Lower leg skin (tissue), 4 donors: ENCODE data around the gene ORM2. TPM values are rescaled to one million over a fixed set of nuclear protein-coding genes. Genes with fewer than 3 reads are reported as not detected.
A peak's percentile ranks its signal among the peaks of the same experiment; 100 is the strongest.

Source experiments
- DNase-seq, 2 donors: peaks; one replicate each; pipeline ENCODE4 v3.0.0-alpha.2; 2019; ENCODE audit warnings: low spot score in 2 of 2
- H3K4me3 ChIP-seq: fragments of 200-600 bp; sonication (generic); 2 replicates; pipeline ENCODE4 v1.5.1; 2017; ENCODE audit warnings: mild to moderate bottlenecking, low read depth; ENCODE audit not compliant: poor library complexity, severe bottlenecking
- POLR2A ChIP-seq, 2 donors: fragments of 450-650 bp; IDR thresholded peaks; one replicate each; pipeline ENCODE4 v1.6.1; 2016 to 2017; ENCODE audit warnings: antibody characterized with exemption in 2 of 2, mild to moderate bottlenecking in 1 of 2, moderate library complexity in 1 of 2
- WGBS, 2 donors: methylation state at CpG; one replicate each; pipeline ENCODE4 v1.1.5; 2018; 5-methylcytosine and 5-hydroxymethylcytosine counted together
- intact Hi-C: fragments of 100-400 bp; cut with DNase I; formaldehyde crosslinking; loops from one replicate; pipeline ENCODE4 v1.15.0; 2023; ENCODE audit warnings: low total_unique reads
- total RNA-seq, 4 donors: library from RNA; depleted of rRNA; stranded (reverse); fragments of >200 nt; gene quantifications; one replicate each; pipeline ENCODE4 v1.1.0, GENCODE V29; 2016
- TF ChIP-seq, protein P1 (sequence below), 3 donors: fragments of 450-650 bp; IDR thresholded peaks; one replicate each; pipeline ENCODE4 v1.5.1; 2016; ENCODE audit warnings: antibody characterized with exemption in 3 of 3, mild to moderate bottlenecking in 3 of 3, moderate library complexity in 2 of 3

ORM2 gene
- total RNA-seq, 4 donors from 2014 or later = not detected

DNA sequence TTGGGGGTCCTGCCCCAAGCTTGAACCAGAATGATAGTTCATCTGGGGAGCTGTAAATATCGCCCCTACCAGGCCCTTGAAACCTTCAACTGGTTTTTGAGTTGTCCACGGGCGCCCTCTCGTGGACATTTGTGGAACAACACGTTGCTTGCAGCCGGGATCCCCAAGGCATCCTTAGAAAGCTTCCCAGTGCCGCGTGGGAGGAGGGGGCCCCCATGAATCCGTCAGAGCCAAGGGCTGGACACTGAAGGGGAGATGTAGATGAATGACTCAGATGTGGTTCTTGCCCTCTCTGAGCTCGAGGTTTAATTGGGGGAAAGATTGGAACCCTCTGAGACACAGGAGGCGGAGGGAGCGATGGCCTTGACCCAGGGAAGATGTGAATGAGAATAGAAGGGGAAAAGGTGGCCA, 38.6 kb upstream of the ORM2 start:
- H3K4me3 ChIP-seq = no peak overlapping the region
- TF ChIP-seq POLR2A (IDR thresholded peaks at IDR 0.05) = no peak
- TF ChIP-seq, protein P1, sequence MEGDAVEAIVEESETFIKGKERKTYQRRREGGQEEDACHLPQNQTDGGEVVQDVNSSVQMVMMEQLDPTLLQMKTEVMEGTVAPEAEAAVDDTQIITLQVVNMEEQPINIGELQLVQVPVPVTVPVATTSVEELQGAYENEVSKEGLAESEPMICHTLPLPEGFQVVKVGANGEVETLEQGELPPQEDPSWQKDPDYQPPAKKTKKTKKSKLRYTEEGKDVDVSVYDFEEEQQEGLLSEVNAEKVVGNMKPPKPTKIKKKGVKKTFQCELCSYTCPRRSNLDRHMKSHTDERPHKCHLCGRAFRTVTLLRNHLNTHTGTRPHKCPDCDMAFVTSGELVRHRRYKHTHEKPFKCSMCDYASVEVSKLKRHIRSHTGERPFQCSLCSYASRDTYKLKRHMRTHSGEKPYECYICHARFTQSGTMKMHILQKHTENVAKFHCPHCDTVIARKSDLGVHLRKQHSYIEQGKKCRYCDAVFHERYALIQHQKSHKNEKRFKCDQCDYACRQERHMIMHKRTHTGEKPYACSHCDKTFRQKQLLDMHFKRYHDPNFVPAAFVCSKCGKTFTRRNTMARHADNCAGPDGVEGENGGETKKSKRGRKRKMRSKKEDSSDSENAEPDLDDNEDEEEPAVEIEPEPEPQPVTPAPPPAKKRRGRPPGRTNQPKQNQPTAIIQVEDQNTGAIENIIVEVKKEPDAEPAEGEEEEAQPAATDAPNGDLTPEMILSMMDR (IDR thresholded peaks at IDR 0.05) = peak in 1 of 3 donors; percentile 88
- WGBS, 2 donors = 18% methylated on average over 12 of the region's 12 CpGs
- peak; percentile 62 to 95 for DNase-seq
- intact Hi-C loops = loop anchor here (10.0 kb wide), 1 partner anchor 206 kb away; no protein-coding TSS in a partner anchor

DNA sequence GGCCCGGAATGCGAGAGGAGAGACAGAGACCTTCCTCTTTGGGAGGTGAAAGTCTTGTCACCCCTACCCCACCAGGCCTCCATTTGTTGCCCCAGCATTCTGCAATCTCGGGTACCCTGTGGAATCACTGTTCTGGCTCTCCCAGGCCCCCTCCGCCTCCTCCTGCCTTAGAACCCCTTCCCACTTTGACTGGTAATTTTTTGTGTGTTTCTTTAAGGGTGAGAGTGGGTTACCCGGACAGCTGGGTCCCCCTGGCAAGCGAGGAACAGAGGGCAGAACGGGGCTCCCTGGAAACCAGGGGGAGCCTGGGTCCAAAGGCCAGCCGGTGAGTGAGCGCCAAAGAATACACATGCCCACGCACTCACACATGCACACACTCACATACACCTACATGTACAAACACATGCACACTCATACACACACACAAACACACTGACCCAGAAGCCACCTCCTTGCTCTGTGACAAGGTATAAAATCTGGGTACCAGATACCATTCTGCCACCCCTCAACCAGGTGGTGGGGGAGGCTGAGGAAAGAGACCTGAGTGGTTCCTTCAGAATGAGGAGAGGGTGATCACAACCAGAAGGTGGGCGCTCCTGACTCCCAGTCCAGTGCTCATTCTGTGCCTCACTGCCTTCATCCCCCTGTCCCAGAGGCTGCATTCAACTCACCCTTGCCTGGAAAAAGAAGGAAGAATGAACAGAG, 37.6 kb upstream of the ORM2 start:
- H3K4me3 ChIP-seq = no peak overlapping the region
- WGBS, 2 donors = 91% methylated on average over 11 of the region's 11 CpGs
- intact Hi-C loops = loop anchor here (10.0 kb wide), 1 partner anchor 207 kb away; no protein-coding TSS in a partner anchor
- TF ChIP-seq, protein P1 (IDR thresholded peaks at IDR 0.05) = no peak
- peak in 1 of 2 donors; percentile 52 for DNase-seq

DNA sequence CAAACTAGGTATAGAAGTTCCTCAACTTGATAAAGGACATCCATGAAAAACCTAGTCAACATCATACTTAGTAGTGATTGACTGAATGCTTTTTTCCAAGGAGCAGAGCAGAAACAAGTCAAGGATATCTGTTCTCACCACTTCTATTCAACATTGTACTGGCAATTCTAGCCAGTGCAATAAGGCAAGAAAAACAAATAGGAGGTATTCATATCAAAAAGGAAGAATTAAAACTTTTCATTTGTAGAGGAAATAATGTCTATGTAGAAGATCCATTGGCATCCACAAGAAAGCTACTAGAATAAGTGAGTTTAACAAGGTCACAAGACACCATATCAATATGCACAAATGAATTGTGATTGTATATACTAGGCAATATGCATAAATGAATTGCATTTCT, 35.0 kb upstream of the ORM2 start:
- TF ChIP-seq POLR2A (IDR thresholded peaks at IDR 0.05) = no peak
- TF ChIP-seq, protein P1 (IDR thresholded peaks at IDR 0.05) = no peak
- intact Hi-C loops = loop anchor here (10.0 kb wide), 1 partner anchor 210 kb away; no protein-coding TSS in a partner anchor

DNA sequence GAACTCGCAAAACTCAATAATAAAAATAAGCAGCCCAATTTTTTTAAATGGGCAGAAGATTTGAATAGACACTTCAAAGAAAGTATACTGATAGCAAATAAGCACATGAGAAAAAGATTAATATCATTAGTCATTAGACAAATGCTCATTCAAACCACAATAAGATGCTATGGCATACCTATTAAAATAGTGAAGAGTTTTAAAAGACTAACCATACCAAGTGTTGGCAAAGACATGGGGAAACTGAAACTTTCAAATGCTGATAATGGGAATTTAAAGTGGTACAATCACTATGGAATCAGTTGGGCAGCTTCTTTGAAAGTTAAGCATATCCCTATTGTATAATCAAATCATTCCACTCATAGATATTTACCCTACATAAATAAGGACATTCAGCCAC, 33.3 kb upstream of the ORM2 start:
- H3K4me3 ChIP-seq = no peak overlapping the region
- TF ChIP-seq POLR2A (IDR thresholded peaks at IDR 0.05) = no peak
- TF ChIP-seq, protein P1 (IDR thresholded peaks at IDR 0.05) = no peak
- intact Hi-C loops = loop anchor here (10.0 kb wide), 1 partner anchor 212 kb away; no protein-coding TSS in a partner anchor
- DNase-seq = no peak
- WGBS, 2 donors = 98 to 100% methylated on average over 1 of the region's 1 CpG

More for the DNA sequence above, 35.0 kb upstream of the ORM2 start:
- DNase-seq = no peak
- no peak overlapping the region for H3K4me3 ChIP-seq

DNA sequence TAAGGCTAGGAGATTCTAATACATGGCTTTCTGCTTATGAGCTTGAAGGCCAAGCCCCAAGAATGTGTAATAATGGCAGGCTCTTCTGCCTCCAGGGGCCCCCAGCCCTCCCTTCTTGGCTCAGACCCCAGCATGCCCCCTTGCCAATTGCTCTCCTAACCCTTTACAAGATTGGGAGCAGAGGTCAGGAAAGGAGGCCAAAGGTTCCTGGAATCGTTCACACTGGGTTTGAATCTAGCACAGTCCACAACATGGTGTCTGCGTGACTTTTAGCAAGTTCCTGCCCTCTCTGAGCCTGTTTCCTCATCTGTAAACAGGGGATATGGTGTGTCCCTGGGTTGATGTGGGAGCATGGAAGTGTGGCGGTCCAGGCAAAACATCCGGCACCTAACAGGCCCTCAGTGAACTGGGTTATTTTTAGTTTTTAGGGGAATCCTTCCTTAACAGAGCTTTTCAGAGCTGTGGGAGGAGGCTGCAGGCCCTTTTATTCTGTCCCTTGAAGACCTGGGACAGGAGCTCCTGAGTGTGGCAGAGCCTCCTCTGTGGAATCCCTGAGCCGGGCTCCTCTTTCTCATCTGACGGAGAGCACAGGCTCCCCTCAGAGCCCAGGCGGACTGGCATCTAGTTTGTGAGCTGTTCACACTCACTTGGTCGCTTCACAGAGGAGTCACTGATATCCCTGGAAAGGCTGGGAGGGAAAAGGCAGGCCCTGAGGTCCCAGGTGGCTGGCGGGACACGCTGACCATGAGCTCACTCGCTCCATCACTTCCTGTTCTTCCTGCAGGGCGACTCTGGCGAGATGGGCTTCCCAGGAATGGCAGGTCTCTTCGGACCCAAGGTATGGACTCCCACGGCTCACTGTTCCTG, 30.1 kb upstream of the ORM2 start:
- WGBS, 2 donors = 92 to 93% methylated on average over 15 of the region's 15 CpGs
- peak in 1 of 2 donors; percentile 62 for DNase-seq
- TF ChIP-seq, protein P1 (IDR thresholded peaks at IDR 0.05) = no peak
- no peak for TF ChIP-seq POLR2A (IDR thresholded peaks at IDR 0.05)

More for the DNA sequence above, 30.1 kb upstream of the ORM2 start:
- intact Hi-C loops = loop anchor here (10.0 kb wide), 1 partner anchor 215 kb away; no protein-coding TSS in a partner anchor
- no peak overlapping the region for H3K4me3 ChIP-seq
